GM12878 (cell line): ENCODE measurements around the gene ZSCAN23. TPM values are rescaled to one million over a fixed set of nuclear protein-coding genes. Genes with fewer than 3 reads are reported as not detected.

Source experiments
- ATAC-seq: fragments of 200-7000 bp; cut with Tn5 transposase; 3 replicates; pipeline ENCODE4 v1.9.1; 2020; ENCODE audit warnings: mild to moderate bottlenecking, moderate library complexity
- BruUV-seq: library from RNA; stranded (reverse); fragments of 400-500 nt; replicated peaks from 2 replicates; lab custom pipeline; 2021; lab: Mats Ljungman, UMichigan
- CTCF ChIA-PET: fragments of 300-600 bp; sonication (Branson Sonifier 250); formaldehyde crosslinking; extraction: SDS; loops from one replicate; lab custom pipeline; 2021; ENCODE audit warnings: inconsistent platforms; lab: Yijun Ruan, JAX
- POLR2A ChIA-PET: fragments of 350-600 bp; formaldehyde crosslinking; extraction: SDS; loops from one replicate; lab custom pipeline; 2021; ENCODE audit warnings: inconsistent platforms; lab: Charles Lee
- RAD21 ChIA-PET: fragments of 300-600 bp; sonication (Branson Sonifier 250); formaldehyde crosslinking; loops from one replicate; lab custom pipeline; 2023; ENCODE audit warnings: antibody characterized with exemption; ENCODE audit not compliant: unreplicated experiment; lab: Charles Lee
- SMC1A ChIA-PET: fragments of 300-600 bp; sonication (Branson Sonifier 250); formaldehyde crosslinking; loops from one replicate; lab custom pipeline; 2023; ENCODE audit not compliant: unreplicated experiment, uncharacterized antibody; lab: Charles Lee
- DNase-seq: peaks from one replicate; pipeline ENCODE4 v3.0.0-alpha.2; 2011; ENCODE audit warnings: low read depth, low spot score
- FAIRE-seq: peaks from 3 replicates; lab custom pipeline; 2011; peaks lifted over from hg19 to GRCh38; lab: Jason Lieb, UNC
- H2AFZ ChIP-seq: 2 replicates; pipeline ENCODE4 v1.6.0; 2011; ENCODE audit warnings: low read depth, low read length, control low read depth; ENCODE audit not compliant: control insufficient read depth
- H3K27ac ChIP-seq: 2 replicates; pipeline ENCODE4 v1.5.1; 2011; ENCODE audit warnings: control low read depth; ENCODE audit not compliant: control insufficient read depth, insufficient read depth
- H3K27me3 ChIP-seq, 2 experiments: replicated peaks in 1 of 2; 2 replicates each; pipeline versions ENCODE4 v1.6.0 to v1.6.1; 2011; ENCODE audit warnings: low read length in 1 of 2; ENCODE audit not compliant: control insufficient read depth in 2 of 2, insufficient read depth in 2 of 2
- H3K36me3 ChIP-seq, 2 experiments: 2 replicates each; pipeline ENCODE4 v1.5.1; 2011; ENCODE audit warnings: low read length in 1 of 2; ENCODE audit not compliant: control insufficient read depth in 2 of 2, insufficient read depth in 2 of 2
- H3K4me1 ChIP-seq: 2 replicates; pipeline ENCODE4 v1.6.1; 2011; ENCODE audit warnings: mild to moderate bottlenecking, low read length, moderate library complexity, mixed read lengths; ENCODE audit not compliant: control insufficient read depth, insufficient read depth
- H3K4me2 ChIP-seq: 2 replicates; pipeline ENCODE4 v1.6.0; 2011; ENCODE audit warnings: control low read depth; ENCODE audit not compliant: control insufficient read depth, insufficient read depth
- H3K4me3 ChIP-seq: fragments of 200-600 bp; sonication (generic); 2 replicates; pipeline ENCODE4 v1.5.1; 2016
- H3K79me2 ChIP-seq: 2 replicates; pipeline ENCODE4 v1.6.0; 2011; ENCODE audit warnings: low read length; ENCODE audit not compliant: control insufficient read depth, insufficient read depth
- H3K9ac ChIP-seq: 2 replicates; pipeline ENCODE4 v1.8.0; 2011; ENCODE audit warnings: low read length, control low read depth, mixed read lengths; ENCODE audit not compliant: control insufficient read depth, insufficient read depth
- H3K9me3 ChIP-seq: replicated peaks from 3 replicates; pipeline ENCODE4 v1.5.1; 2011; ENCODE audit warnings: mild to moderate bottlenecking, low read length; ENCODE audit not compliant: control insufficient read depth, insufficient read depth
- H4K20me1 ChIP-seq: 2 replicates; pipeline ENCODE4 v1.6.0; 2011; ENCODE audit not compliant: control insufficient read depth, insufficient read depth
- DPF2 ChIP-seq: fragments of 450-650 bp; IDR thresholded peaks from 2 replicates; pipeline ENCODE4 v1.6.1; 2017; ENCODE audit warnings: mild to moderate bottlenecking
- EGR1 ChIP-seq, 2 experiments: IDR thresholded peaks; 1 replicate in 1 of 2; 2 replicates in 1 of 2; pipeline ENCODE4 v1.6.1; 2011 to 2012; ENCODE audit warnings: low read depth in 2 of 2, low read length in 2 of 2, borderline replicate concordance in 1 of 2, mild to moderate bottlenecking in 1 of 2, moderate library complexity in 1 of 2
- GABPA ChIP-seq: IDR thresholded peaks from 2 replicates; pipeline ENCODE4 v1.6.1; 2014; ENCODE audit warnings: antibody characterized with exemption, low read depth, mild to moderate bottlenecking, inconsistent platforms
- HDAC2 ChIP-seq: fragments of 200-600 bp; sonication (generic); IDR thresholded peaks from 2 replicates; pipeline ENCODE4 v1.6.1; 2017
- IRF4 ChIP-seq: IDR thresholded peaks from 2 replicates; pipeline ENCODE4 v1.6.1; 2011; ENCODE audit warnings: low read depth, low read length
- POLR2AphosphoS5 ChIP-seq: IDR thresholded peaks from 2 replicates; pipeline ENCODE4 v1.6.1; 2011; ENCODE audit warnings: mild to moderate bottlenecking, low read length, inconsistent platforms
- SMC3 ChIP-seq: IDR thresholded peaks from 2 replicates; pipeline ENCODE4 v1.6.1; 2011; ENCODE audit warnings: low read length, improper control_type of control experiment, borderline replicate concordance
- TCF12 ChIP-seq: IDR thresholded peaks from 2 replicates; pipeline ENCODE4 v1.6.1; 2011; ENCODE audit warnings: low read depth, mild to moderate bottlenecking, low read length
- ZBED1 ChIP-seq: IDR thresholded peaks from 2 replicates; pipeline ENCODE4 v1.6.1; 2016; ENCODE audit warnings: borderline replicate concordance
- ZBTB11 ChIP-seq: fragments of 450-650 bp; formaldehyde crosslinking; IDR thresholded peaks from 2 replicates; pipeline ENCODE4 v1.5.0; 2022; ENCODE audit warnings: mild to moderate bottlenecking, missing genetic modification characterization
- ZNF24 ChIP-seq: fragments of 450-650 bp; IDR thresholded peaks from 2 replicates; pipeline ENCODE4 v1.6.1; 2017; ENCODE audit warnings: antibody characterized with exemption, mild to moderate bottlenecking
- WGBS: methylation state at CpG from one replicate; pipeline ENCODE4 v1.1.6; 2016; ENCODE audit warnings: low lambda C conversion rate; ENCODE audit not compliant: insufficient replicate concordance, insufficient coverage; ENCODE audit errors: missing lambda C conversion rate; 5-methylcytosine and 5-hydroxymethylcytosine counted together
- in situ Hi-C: fragments of 300-500 bp; cut with MboI; formaldehyde crosslinking; loops from 9 replicates; pipeline ENCODE4 v1.14.3; 2018; ENCODE audit warnings: mixed read lengths
- intact Hi-C: fragments of 100-400 bp; cut with micrococcal nuclease; formaldehyde crosslinking; loops from one replicate; pipeline ENCODE4 v1.14.2; 2022; ENCODE audit not compliant: unreplicated experiment
- polyA plus RNA-seq, 11 experiments: library from polyadenylated mRNA; depleted of rRNA in 4 of 11; unstranded in 6 of 11; stranded (reverse) in 5 of 11; fragments of >200 nt; fragmentation: Nextera tagmentation in 4 of 11; fragmentation: Illumina TruSeq in 1 of 11; extraction: Ambion mirVana in 4 of 11; extraction: Trizol in 1 of 11; gene quantifications; 1 replicate in 1 of 11; 2 replicates in 10 of 11; pipeline versions ENCODE4 v1.2.1 to v1.2.3, GENCODE V29; 2011 to 2016; ENCODE audit warnings: inconsistent platforms in 2 of 11, missing spikeins in 2 of 11, low read depth in 1 of 11
- total RNA-seq, 4 experiments: library from RNA; depleted of rRNA in 3 of 4; stranded (reverse); fragments of >200 nt in 3 of 4; fragmentation: Illumina TruSeq in 1 of 4; extraction: Trizol in 1 of 4; gene quantifications; 2 replicates each; pipeline versions ENCODE4 v1.2.1 to v1.2.3, GENCODE V29; 2013 to 2021
- TF ChIP-seq, protein P1 (sequence below): IDR thresholded peaks from 2 replicates; pipeline ENCODE4 v1.6.1; 2012; ENCODE audit warnings: low read length, inconsistent platforms
- TF ChIP-seq, protein P2 (sequence below): IDR thresholded peaks from 2 replicates; pipeline ENCODE4 v1.6.1; 2011; ENCODE audit warnings: borderline replicate concordance, low read depth, mild to moderate bottlenecking, moderate library complexity, low read length; ENCODE audit not compliant: insufficient read depth, poor library complexity, severe bottlenecking
- TF ChIP-seq, protein P3 (sequence below): IDR thresholded peaks from 2 replicates; pipeline ENCODE4 v1.6.1; 2011; ENCODE audit warnings: borderline replicate concordance, low read depth, mild to moderate bottlenecking, moderate library complexity, mixed read lengths, low read length; ENCODE audit not compliant: insufficient read depth; ENCODE audit errors: extremely low read length

The ZSCAN23 gene
- total and polyA plus RNA-seq, 10 of the 15 experiments (the other 5 are each of a cell fraction or from before 2014, with no cell fraction given) = 0.04 to 2.3 (median 0.84) TPM

DNA sequence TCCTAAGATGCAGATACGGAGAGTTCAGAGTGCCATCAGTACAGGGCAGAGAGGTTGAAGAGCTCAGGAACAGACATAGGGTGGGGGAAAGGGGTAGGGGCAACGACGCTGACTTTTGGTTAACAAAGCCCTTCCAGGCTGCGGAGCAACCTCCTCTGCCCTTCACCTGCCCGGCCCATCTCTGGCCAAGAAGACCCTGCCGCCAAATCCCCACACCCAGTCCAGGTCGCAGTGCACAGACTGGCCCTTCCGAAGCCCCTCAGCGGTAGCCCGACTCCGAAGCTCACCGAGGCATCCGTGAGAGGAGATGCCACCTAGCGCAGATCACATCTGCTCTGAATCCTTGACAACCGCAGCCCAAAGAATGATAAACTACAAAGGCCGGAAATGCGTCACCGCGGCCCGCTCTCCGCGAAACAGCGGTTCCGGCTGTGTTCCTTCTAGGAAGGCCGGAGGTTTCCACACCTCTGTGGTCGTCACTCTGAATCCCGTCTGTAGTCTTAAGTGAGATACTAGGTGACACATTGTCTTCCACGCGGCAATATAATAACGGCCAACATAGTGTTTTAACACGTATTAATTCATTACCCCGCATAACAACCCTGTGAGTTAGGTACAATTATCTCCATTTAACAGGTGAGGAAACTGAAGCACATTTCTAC lies at the start of gene ZSCAN23 (continued):
- peak; percentile 89 for TF ChIP-seq GABPA
- 0 out of 3 replicates have a peak, but pooled peaks of 1 of the 2 experiments have one; percentile 15 for TF ChIP-seq EGR1 (IDR thresholded peaks at IDR 0.05; ENCODE audit: borderline replicate concordance in 1 of 2, low read depth in 2 of 2, low read length in 2 of 2)
- TF ChIP-seq IRF4 = no peak
- TF ChIP-seq, protein P1, sequence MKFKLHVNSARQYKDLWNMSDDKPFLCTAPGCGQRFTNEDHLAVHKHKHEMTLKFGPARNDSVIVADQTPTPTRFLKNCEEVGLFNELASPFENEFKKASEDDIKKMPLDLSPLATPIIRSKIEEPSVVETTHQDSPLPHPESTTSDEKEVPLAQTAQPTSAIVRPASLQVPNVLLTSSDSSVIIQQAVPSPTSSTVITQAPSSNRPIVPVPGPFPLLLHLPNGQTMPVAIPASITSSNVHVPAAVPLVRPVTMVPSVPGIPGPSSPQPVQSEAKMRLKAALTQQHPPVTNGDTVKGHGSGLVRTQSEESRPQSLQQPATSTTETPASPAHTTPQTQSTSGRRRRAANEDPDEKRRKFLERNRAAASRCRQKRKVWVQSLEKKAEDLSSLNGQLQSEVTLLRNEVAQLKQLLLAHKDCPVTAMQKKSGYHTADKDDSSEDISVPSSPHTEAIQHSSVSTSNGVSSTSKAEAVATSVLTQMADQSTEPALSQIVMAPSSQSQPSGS = no peak
- TF ChIP-seq ZNF24 = no peak
- TF ChIP-seq POLR2AphosphoS5 = peak; percentile 91
- no peak for TF ChIP-seq HDAC2
- no peak for TF ChIP-seq ZBED1
- TF ChIP-seq, protein P2, sequence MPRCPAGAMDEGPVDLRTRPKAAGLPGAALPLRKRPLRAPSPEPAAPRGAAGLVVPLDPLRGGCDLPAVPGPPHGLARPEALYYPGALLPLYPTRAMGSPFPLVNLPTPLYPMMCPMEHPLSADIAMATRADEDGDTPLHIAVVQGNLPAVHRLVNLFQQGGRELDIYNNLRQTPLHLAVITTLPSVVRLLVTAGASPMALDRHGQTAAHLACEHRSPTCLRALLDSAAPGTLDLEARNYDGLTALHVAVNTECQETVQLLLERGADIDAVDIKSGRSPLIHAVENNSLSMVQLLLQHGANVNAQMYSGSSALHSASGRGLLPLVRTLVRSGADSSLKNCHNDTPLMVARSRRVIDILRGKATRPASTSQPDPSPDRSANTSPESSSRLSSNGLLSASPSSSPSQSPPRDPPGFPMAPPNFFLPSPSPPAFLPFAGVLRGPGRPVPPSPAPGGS = no peak
- TF ChIP-seq TCF12 = no peak; the same call in 1 of the 2 replicates

- Histone ChIP-seq H2AFZ (no peak overlapping the region), H3K36me3 (no peaks in the 10 kb centered on the region), H4K20me1 (no peaks in the 10 kb centered on the region), H3K9ac (no peak overlapping the region), H3K4me1 (no peaks in the 10 kb centered on the region), H3K9me3 (no peaks in the 10 kb centered on the region), H3K27me3 (no peaks in the 10 kb centered on the region)
- ATAC-seq = no peak
- 87% methylated on average over 3 of the region's 3 CpGs for WGBS
- ChIA-PET POLR2A (no interaction called here), SMC1A (no interaction called here), CTCF (no interaction called here)
- FAIRE-seq = no peak
- no TSS peak for BruUV-seq
- intact Hi-C loops = no loop called here
- DNase-seq = no peak
- TF ChIP-seq ZBTB11 (CRISPR knock-in tag) = no peak
- TF ChIP-seq, protein P3, sequence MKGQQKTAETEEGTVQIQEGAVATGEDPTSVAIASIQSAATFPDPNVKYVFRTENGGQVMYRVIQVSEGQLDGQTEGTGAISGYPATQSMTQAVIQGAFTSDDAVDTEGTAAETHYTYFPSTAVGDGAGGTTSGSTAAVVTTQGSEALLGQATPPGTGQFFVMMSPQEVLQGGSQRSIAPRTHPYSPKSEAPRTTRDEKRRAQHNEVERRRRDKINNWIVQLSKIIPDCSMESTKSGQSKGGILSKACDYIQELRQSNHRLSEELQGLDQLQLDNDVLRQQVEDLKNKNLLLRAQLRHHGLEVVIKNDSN = no peak
- TF ChIP-seq SMC3 = no peak
- TF ChIP-seq TCF12 = no peak
- no peak for TF ChIP-seq DPF2
- TF ChIP-seq, all 136 proteins: peak for 0
- no peak overlapping the region for H3K4me3 ChIP-seq
- no peaks in the 10 kb centered on the region for H3K79me2 ChIP-seq
- no peak overlapping the region for H3K27ac ChIP-seq
- H3K4me2 ChIP-seq = no peak overlapping the region
- RAD21 ChIA-PET = no interaction called here
- in situ Hi-C loops = no loop called here
Measured at GRCh38 chr6:28491984-28492317, 48.7 kb upstream of the ZSCAN23 start.
